Body of pancreas (tissue), 4 donors: Measurements from ENCODE around the gene HELZ2.

Experiments used
- CTCF ChIP-seq, 7 experiments: fragments of 450-650 bp in 4 of 7; fragments of 200-600 bp in 3 of 7; sonication (generic) in 3 of 7; IDR thresholded peaks; one replicate each; pipeline ENCODE4 v1.5.1; 2016 to 2019; ENCODE audit warnings: antibody characterized with exemption in 7 of 7
- POLR2A ChIP-seq, 3 donors: fragments of 450-650 bp; IDR thresholded peaks; one replicate each; pipeline ENCODE4 v1.6.1; 2016; ENCODE audit warnings: antibody characterized with exemption in 3 of 3, mild to moderate bottlenecking in 2 of 3

DNA sequence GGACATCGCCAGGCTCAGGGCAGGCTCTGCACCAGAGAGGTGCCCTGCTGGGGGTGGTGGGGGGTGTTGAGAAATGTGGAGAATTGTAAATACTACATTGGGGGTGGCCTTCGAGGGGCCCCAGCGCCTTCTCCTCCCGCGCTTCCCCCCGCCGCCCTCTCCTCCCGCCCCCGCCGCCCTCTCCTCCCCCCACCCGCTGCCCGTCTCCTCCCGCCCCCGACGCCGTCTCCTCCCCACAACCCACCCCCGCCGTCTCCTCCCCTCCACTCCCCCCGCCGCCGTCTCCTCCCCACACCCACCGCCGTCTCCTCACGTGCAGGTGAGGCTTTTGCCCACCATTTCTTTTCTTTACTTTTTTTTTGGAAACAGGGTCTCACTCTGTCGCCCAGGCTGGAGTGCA lies 25.0 kb downstream of the HELZ2 start:
- TF ChIP-seq POLR2A (IDR thresholded peaks at IDR 0.05) (no peak), CTCF (IDR thresholded peaks at IDR 0.05) (no peak)
